ENCODE data around the gene ENPP6. TPM values are rescaled to one million over a fixed set of nuclear protein-coding genes. Genes with fewer than 3 reads are reported as not detected.

Gene ENPP6
- total RNA-seq, 4 donors from 2014 or later: 0.07 to 0.56 (median 0.20) TPM; not detected in 1

GRCh38 chr4:184263461-184263860, 45.8 kb upstream of the ENPP6 start:
- intact Hi-C loops (cut with DNase I; ENCODE audit: low total_unique reads) (loop anchor here (10.0 kb wide), 1 partner anchor 381 kb away; the partner anchor contains the start of genes CASP3 and PRIMPOL), in situ Hi-C loops (cut with MboI; ENCODE audit: low sequenced_read_pairs in 4 of 4) (loop anchor here in 2 of 4 donors (5.0 to 10.0 kb wide), 3 partner anchors 269 to 381 kb away; partner anchors contain the start of genes CASP3 (in 1 of the 2) and PRIMPOL (in 1 of the 2))
- no peak for ATAC-seq

DNA sequence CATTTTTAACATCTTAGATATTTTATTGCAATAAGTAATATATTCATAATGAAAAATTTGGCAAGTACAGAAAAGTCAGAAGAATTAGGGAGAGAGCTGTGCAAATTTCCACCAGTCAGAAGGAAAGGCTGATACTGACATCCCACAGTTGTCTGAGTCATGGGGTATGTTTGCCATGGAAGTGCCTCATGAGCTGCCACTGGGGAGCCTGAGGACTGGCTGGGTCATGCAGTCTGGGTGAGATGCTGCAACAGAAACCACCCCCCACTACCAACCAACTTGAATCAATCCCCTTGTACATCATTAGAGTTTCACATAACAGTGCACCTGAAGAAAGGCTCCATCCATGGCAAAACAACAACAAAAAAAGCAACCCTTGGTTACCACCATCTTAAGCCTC, 45.2 kb upstream of the ENPP6 start:
- Histone ChIP-seq H3K27me3 (no peaks in the 10 kb centered on the region), H3K27ac (no peak overlapping the region), H3K9me3 (no peaks in the 10 kb centered on the region), H3K4me3 (no peak overlapping the region), H3K36me3 (no peaks in the 10 kb centered on the region), H3K4me1 (no peaks in the 10 kb centered on the region)
- ATAC-seq (no peak), DNase-seq (no peak)
- intact Hi-C loops (cut with DNase I; ENCODE audit: low total_unique reads): loop anchor here (10.0 kb wide), 1 partner anchor 382 kb away; the partner anchor contains the start of genes CASP3 and PRIMPOL
- in situ Hi-C loops (cut with MboI; ENCODE audit: low sequenced_read_pairs in 4 of 4): loop anchor here in 2 of 4 donors (5.0 to 10.0 kb wide), 3 partner anchors 269 to 382 kb away; partner anchors contain the start of genes CASP3 (in 1 of the 2) and PRIMPOL (in 1 of the 2)
- TF ChIP-seq, protein P1, sequence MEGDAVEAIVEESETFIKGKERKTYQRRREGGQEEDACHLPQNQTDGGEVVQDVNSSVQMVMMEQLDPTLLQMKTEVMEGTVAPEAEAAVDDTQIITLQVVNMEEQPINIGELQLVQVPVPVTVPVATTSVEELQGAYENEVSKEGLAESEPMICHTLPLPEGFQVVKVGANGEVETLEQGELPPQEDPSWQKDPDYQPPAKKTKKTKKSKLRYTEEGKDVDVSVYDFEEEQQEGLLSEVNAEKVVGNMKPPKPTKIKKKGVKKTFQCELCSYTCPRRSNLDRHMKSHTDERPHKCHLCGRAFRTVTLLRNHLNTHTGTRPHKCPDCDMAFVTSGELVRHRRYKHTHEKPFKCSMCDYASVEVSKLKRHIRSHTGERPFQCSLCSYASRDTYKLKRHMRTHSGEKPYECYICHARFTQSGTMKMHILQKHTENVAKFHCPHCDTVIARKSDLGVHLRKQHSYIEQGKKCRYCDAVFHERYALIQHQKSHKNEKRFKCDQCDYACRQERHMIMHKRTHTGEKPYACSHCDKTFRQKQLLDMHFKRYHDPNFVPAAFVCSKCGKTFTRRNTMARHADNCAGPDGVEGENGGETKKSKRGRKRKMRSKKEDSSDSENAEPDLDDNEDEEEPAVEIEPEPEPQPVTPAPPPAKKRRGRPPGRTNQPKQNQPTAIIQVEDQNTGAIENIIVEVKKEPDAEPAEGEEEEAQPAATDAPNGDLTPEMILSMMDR (IDR thresholded peaks at IDR 0.05 in 4 of 5, conservative IDR thresholded peaks at IDR 0.05 in 1 of 5): no peak
- TF ChIP-seq POLR2A (IDR thresholded peaks at IDR 0.05): no peak

More at GRCh38 chr4:184263461-184263860, 45.8 kb upstream of the ENPP6 start:
- H3K36me3 ChIP-seq: no peaks in the 10 kb centered on the region
- DNase-seq: no peak
- H3K4me3 ChIP-seq: no peak overlapping the region
- H3K9me3 ChIP-seq: no peaks in the 10 kb centered on the region
- H3K27me3 ChIP-seq: no peaks in the 10 kb centered on the region
- no peaks in the 10 kb centered on the region for H3K4me1 ChIP-seq
- TF ChIP-seq, protein P1 (IDR thresholded peaks at IDR 0.05 in 4 of 5, conservative IDR thresholded peaks at IDR 0.05 in 1 of 5): no peak
- no peak for TF ChIP-seq POLR2A (IDR thresholded peaks at IDR 0.05)
- H3K27ac ChIP-seq: no peak overlapping the region

- no peak for ATAC-seq
- intact Hi-C loops (cut with DNase I; ENCODE audit: low total_unique reads) (loop anchor here (10.0 kb wide), 1 partner anchor 384 kb away; the partner anchor contains the start of genes CASP3 and PRIMPOL), in situ Hi-C loops (cut with MboI; ENCODE audit: low sequenced_read_pairs in 4 of 4) (loop anchor here in 2 of 4 donors (5.0 to 10.0 kb wide), 3 partner anchors 271 to 384 kb away; partner anchors contain the start of genes CASP3 (in 1 of the 2) and PRIMPOL (in 1 of the 2))
These were observed 43.6 kb upstream of the ENPP6 start for GRCh38 chr4:184261246-184261645.

GRCh38 chr4:184259866-184260265, 42.2 kb upstream of the ENPP6 start:
- intact Hi-C loops (cut with DNase I; ENCODE audit: low total_unique reads): loop anchor here (10.0 kb wide), 1 partner anchor 385 kb away; the partner anchor contains the start of genes CASP3 and PRIMPOL
- ATAC-seq (no peak), DNase-seq (no peak)
- no peak overlapping the region for H3K4me3 ChIP-seq
- H3K4me1 ChIP-seq: no peaks in the 10 kb centered on the region
- H3K9me3 ChIP-seq: no peaks in the 10 kb centered on the region
- in situ Hi-C loops (cut with MboI; ENCODE audit: low sequenced_read_pairs in 4 of 4): loop anchor here in 2 of 4 donors (5.0 to 10.0 kb wide), 3 partner anchors 272 to 385 kb away; partner anchors contain the start of genes CASP3 (in 1 of the 2) and PRIMPOL (in 1 of the 2)
- H3K27ac ChIP-seq: no peak overlapping the region
- TF ChIP-seq, protein P1 (IDR thresholded peaks at IDR 0.05 in 4 of 5, conservative IDR thresholded peaks at IDR 0.05 in 1 of 5): no peak
- TF ChIP-seq POLR2A (IDR thresholded peaks at IDR 0.05): no peak
- no peaks in the 10 kb centered on the region for H3K36me3 ChIP-seq
- no peaks in the 10 kb centered on the region for H3K27me3 ChIP-seq

More at GRCh38 chr4:184261246-184261645, 43.6 kb upstream of the ENPP6 start:
- no peak overlapping the region for H3K27ac ChIP-seq
- H3K27me3 ChIP-seq: no peaks in the 10 kb centered on the region
- no peaks in the 10 kb centered on the region for H3K9me3 ChIP-seq
- no peaks in the 10 kb centered on the region for H3K36me3 ChIP-seq
- no peak for TF ChIP-seq POLR2A (IDR thresholded peaks at IDR 0.05)
- TF ChIP-seq, protein P1 (IDR thresholded peaks at IDR 0.05 in 4 of 5, conservative IDR thresholded peaks at IDR 0.05 in 1 of 5): no peak
- no peak for DNase-seq
- no peaks in the 10 kb centered on the region for H3K4me1 ChIP-seq
- H3K4me3 ChIP-seq: no peak overlapping the region
